HG03442 (cell line): ENCODE data around the gene WDR76.

ENCODE experiments used
- ATAC-seq: cut with Tn5 transposase; IDR thresholded peaks from one replicate; pipeline ENCODE4 v1.9.1; 2021; ENCODE audit warnings: mild to moderate bottlenecking, moderate library complexity; ENCODE audit not compliant: unreplicated experiment

WDR76 gene

GRCh38 chr15:43911235-43911781 lies 84.5 kb downstream of the WDR76 start:
- ATAC-seq: no peak

DNA sequence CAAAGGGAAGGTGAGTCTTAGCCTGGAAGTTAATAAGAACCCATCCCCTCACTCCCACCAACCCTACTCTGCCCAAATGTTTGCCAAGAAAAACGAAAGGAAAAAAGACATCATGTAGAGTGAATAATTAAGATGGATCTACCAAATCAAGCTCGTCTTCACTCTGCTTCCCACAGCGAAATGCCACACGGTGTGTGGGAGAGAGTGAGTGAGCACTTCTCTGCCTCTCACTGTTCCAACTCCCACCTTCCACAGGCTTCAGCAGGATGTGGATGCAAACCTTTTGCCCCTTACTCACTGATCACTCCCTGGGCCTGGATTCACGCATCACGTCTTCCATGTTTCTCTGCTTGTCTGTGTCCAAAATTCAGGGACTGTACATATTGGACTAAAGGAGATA lies 85.4 kb downstream of the WDR76 start:
- ATAC-seq: no peak

DNA sequence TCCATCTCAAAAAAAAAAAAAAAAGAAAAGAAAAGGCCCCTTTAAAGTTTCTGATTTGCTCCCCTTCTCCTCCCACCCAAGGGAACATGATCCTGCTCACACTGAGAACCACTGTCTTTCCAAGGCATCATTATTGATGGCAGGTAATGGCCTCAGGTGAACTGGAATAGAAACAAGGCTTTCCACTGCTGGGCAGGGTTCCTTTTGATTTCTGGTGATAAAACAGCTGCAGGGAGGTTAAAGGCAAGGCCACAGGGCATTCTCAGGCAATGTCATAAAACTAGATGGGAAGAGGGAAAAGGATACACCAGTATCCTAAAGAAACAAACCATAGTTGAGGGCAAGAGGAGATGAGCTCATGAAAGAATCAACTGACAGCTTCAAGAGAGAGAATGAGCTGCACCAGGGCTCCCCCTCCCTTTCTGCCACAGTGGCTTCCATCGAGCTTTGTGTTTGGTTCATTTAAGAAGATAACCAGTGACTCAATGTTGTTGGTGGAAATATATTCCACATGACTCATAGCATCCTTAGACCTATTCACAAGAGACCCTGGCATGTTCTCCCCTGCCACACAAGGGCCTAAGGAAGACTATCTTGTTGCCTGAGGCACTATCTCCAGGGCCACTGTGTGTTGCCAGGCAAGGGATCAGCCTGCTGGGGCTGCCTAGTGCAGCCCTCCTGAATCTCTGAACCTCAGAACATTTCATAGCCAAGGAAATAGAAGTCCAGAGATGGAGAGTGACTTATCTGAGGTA lies 86.4 kb downstream of the WDR76 start:
- ATAC-seq: no peak

GRCh38 chr15:43913941-43914340 lies 87.1 kb downstream of the WDR76 start:
- no peak for ATAC-seq

DNA sequence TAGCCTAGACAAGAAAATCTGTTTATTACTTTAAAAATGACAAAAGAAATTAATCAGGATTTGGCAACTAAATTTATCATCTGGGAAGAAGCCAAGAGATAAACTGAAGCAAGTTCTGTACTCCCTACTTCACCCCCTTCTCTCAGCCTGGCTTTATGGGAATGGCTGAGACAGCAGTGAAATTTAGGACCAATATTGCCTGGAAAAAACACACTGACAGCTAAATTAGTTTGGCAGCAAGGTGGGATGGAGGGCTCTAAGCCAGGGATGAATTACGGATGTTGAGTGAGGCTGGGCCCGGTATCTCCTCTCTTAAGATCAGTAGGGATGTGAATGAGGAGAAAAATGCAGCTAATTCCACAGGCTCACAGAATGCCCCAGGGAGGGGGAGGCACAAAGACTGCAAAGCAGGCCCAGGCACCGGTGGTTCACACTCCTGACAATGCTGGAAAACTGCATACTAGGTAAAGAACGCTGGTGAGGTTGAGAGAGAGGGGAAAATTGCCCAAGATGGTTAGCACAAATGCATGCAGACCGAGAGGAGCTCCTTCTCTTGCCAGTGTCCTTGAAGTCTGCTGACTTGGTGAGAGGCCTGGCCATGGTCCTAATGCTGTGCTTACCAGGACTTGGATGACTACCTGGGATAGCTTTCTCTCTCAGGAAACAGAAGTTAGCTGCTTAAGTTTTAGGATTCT lies 89.0 kb downstream of the WDR76 start:
- no peak for ATAC-seq

- ATAC-seq: no peak
Measured at GRCh38 chr15:43916326-43916660, 89.5 kb downstream of the WDR76 start.
